ENCODE data around the gene HSD3B2. TPM values are rescaled to one million over a fixed set of nuclear protein-coding genes. Genes with fewer than 3 reads are reported as not detected.

The HSD3B2 gene
- total and polyA plus RNA-seq, 12 donors: 0.04 TPM; not detected in 11

DNA sequence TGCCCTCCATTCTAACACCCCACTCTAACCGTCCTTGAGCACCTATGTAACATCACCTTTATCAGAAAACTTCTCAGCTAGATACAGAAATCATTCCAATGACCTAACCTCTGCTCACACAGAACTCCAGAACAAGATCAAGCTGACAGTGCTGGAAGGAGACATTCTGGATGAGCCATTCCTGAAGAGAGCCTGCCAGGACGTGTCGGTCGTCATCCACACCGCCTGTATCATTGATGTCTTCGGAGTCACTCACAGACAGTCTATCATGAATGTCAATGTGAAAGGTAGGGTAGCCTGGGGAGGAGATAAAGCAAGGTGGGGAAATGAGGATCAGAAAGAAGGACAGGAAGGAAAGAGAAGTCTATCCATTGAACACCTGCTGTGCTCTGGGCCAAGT is 27.8 kb downstream of the HSD3B2 start:
- H3K36me3 ChIP-seq: no peaks in the 10 kb centered on the region
- ATAC-seq (no peak), DNase-seq (no peak)
- no peaks in the 10 kb centered on the region for H3K27me3 ChIP-seq
- TF ChIP-seq, protein P1, sequence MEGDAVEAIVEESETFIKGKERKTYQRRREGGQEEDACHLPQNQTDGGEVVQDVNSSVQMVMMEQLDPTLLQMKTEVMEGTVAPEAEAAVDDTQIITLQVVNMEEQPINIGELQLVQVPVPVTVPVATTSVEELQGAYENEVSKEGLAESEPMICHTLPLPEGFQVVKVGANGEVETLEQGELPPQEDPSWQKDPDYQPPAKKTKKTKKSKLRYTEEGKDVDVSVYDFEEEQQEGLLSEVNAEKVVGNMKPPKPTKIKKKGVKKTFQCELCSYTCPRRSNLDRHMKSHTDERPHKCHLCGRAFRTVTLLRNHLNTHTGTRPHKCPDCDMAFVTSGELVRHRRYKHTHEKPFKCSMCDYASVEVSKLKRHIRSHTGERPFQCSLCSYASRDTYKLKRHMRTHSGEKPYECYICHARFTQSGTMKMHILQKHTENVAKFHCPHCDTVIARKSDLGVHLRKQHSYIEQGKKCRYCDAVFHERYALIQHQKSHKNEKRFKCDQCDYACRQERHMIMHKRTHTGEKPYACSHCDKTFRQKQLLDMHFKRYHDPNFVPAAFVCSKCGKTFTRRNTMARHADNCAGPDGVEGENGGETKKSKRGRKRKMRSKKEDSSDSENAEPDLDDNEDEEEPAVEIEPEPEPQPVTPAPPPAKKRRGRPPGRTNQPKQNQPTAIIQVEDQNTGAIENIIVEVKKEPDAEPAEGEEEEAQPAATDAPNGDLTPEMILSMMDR (IDR thresholded peaks at IDR 0.05): no peak
- no peaks in the 10 kb centered on the region for H3K4me1 ChIP-seq
- no peak overlapping the region for H3K27ac ChIP-seq
- no peak overlapping the region for H3K4me3 ChIP-seq
- intact Hi-C loops (cut with DNase I): no loop called here
- H3K9me3 ChIP-seq: no peaks in the 10 kb centered on the region
- 82% methylated on average over 6 of the region's 6 CpGs for WGBS, 2 donors

DNA sequence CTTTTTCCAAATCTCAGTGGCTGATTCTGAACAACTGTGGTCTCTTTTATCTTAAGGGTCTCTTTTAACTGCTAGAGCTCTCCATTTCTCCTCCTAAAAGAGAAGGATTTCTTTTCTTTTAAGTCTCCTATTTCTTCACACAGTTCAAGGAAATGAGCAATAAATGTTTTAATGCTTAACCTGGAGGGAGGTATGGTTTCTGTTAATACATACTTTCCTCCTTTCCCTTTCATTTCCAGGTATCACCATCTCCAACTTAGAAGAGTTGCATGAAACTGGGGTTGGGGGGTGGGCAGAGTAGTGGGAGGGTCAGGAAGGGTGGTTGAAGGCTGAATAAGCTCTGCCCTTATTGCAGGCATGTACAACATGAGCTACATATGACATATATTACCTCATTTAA is 31.4 kb downstream of the HSD3B2 start:
- Histone ChIP-seq H3K4me1 (no peaks in the 10 kb centered on the region), H3K9me3 (no peaks in the 10 kb centered on the region), H3K4me3 (no peak overlapping the region), H3K27ac (no peak overlapping the region), H3K27me3 (no peaks in the 10 kb centered on the region), H3K36me3 (no peaks in the 10 kb centered on the region)
- intact Hi-C loops (cut with DNase I): no loop called here
- DNase-seq (no peak), ATAC-seq (no peak)
- TF ChIP-seq, protein P1 (IDR thresholded peaks at IDR 0.05): no peak

DNA sequence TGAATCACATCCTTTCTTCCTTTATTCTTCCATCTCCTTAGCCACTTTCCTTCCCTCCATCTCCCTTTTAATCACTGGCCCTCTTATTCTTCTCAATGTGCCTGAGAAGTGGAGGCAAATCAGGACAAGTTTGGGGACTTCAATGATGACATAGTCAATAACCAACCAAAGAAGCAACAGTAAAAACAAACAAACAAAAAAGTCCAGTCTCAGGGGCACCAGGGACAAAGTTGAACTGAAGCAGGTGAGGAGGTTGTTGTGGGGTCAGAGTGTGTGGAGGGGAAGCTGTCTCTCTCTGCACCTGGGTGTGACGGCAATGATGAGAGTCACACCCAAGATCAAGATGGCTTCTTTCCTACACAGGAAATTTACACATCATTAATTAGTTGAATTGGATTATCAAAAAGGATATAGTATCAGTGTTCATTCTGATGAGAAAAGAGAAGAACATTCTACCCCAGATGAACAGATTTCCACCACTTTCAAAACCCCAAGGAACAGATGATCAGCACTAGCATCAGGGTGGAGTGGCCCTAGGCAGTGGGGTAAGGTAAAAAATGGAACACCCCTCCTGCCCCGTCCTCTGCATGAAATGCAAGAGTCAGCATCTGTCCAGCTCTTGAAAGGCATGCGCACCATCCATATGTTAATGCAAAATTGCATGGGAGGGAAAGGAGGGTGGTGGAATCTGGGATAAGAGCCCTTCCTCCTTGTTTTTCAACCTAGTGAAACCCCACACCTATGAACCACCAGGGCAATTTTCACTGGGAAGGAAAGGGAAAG is 32.6 kb downstream of the HSD3B2 start:
- no peak for ATAC-seq
- H3K4me3 ChIP-seq: no peak overlapping the region
- no peak overlapping the region for H3K27ac ChIP-seq
- TF ChIP-seq, protein P1 (IDR thresholded peaks at IDR 0.05): no peak
- DNase-seq: no peak
- WGBS, 2 donors: 85 to 92% methylated on average over 3 of the region's 3 CpGs
- H3K36me3 ChIP-seq: no peaks in the 10 kb centered on the region
- no peaks in the 10 kb centered on the region for H3K27me3 ChIP-seq
- intact Hi-C loops (cut with DNase I): no loop called here
- H3K9me3 ChIP-seq: no peaks in the 10 kb centered on the region
- H3K4me1 ChIP-seq: no peaks in the 10 kb centered on the region

DNA sequence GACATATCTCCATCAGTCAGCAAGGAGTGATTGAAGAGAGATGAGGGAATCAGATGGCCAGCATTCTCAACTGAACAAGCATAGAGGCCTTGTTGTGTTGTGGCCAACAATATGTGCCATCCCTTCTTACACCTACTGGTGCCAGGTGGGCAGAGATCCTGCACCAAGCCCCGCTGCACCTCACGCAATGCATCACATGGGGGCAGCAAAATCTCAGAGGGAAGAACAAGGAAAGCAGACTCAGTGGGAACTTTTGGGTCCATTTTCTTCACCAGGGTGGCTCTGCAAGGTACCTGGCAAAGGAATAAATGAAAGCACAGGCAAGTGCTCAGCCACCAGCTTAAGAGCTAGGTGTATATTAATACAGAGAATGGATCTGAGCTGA is 33.2 kb downstream of the HSD3B2 start:
- Histone ChIP-seq H3K4me3 (no peak overlapping the region), H3K27ac (no peak overlapping the region), H3K27me3 (no peaks in the 10 kb centered on the region), H3K36me3 (no peaks in the 10 kb centered on the region), H3K9me3 (no peaks in the 10 kb centered on the region), H3K4me1 (peaks cover 0 to 5% (median 0%) of the 10 kb centered on the region in 9 donors)
- intact Hi-C loops (cut with DNase I): no loop called here
- no peak for ATAC-seq
- TF ChIP-seq, protein P1 (IDR thresholded peaks at IDR 0.05): no peak
- WGBS, 2 donors: 74 to 78% methylated on average over 2 of the region's 2 CpGs
- no peak for DNase-seq

Data from heart right ventricle (tissue), 16 donors.